ENCODE data around the gene FBXO27. TPM values are rescaled to one million over a fixed set of nuclear protein-coding genes. Genes with fewer than 3 reads are reported as not detected.

Gene FBXO27
- total and polyA plus RNA-seq, 4 donors: 2.1 to 5.0 (median 3.7) TPM

- Histone ChIP-seq H3K36me3 (ENCODE audit: control insufficient read depth in 4 of 4, insufficient read depth in 3 of 4, low read depth in 1 of 4, low read length in 3 of 4) (no peaks in the 10 kb centered on the region), H3K9me3 (ENCODE audit: control insufficient read depth in 4 of 4, low read length in 3 of 4) (no peaks in the 10 kb centered on the region), H3K4me3 (ENCODE audit: low read depth in 1 of 3, low read length in 3 of 3) (no peak overlapping the region), H3K27me3 (ENCODE audit: control insufficient read depth in 4 of 4, insufficient read depth in 4 of 4, low read length in 3 of 4) (no peaks in the 10 kb centered on the region), H3K4me1 (ENCODE audit: control insufficient read depth in 4 of 4, insufficient read depth in 4 of 4, low read length in 3 of 4) (no peaks in the 10 kb centered on the region), H3K27ac (ENCODE audit: low read depth in 1 of 2, low read length in 2 of 2) (no peak overlapping the region), H3K9ac (ENCODE audit: low read depth in 1 of 2, low read length in 2 of 2) (no peak overlapping the region)
- no peak for DNase-seq (ENCODE audit: low spot score)
- TF ChIP-seq JUND (IDR thresholded peaks at IDR 0.05) (no peak), FOXA1 (IDR thresholded peaks at IDR 0.05) (no peak), RAD21 (IDR thresholded peaks at IDR 0.05) (no peak), SP1 (IDR thresholded peaks at IDR 0.05) (no peak), TAF1 (conservative IDR thresholded peaks at IDR 0.05) (no peak), EGR1 (IDR thresholded peaks at IDR 0.05; ENCODE audit: low read depth in 2 of 2) (no peak), MAX (IDR thresholded peaks at IDR 0.05) (no peak), HNF4G (IDR thresholded peaks at IDR 0.05) (no peak), RXRA (IDR thresholded peaks at IDR 0.05) (no peak), FOXA2 (IDR thresholded peaks at IDR 0.05) (no peak), GABPA (IDR thresholded peaks at IDR 0.05 in 1 of 2, conservative IDR thresholded peaks at IDR 0.05 in 1 of 2) (no peak)
- TF ChIP-seq, protein P1, sequence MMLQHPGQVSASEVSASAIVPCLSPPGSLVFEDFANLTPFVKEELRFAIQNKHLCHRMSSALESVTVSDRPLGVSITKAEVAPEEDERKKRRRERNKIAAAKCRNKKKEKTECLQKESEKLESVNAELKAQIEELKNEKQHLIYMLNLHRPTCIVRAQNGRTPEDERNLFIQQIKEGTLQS (IDR thresholded peaks at IDR 0.05): no peak
- WGBS: 65% methylated on average over 6 of the region's 6 CpGs
These were observed 13.2 kb upstream of the FBXO27 start for GRCh38 chr19:39045506-39045905.

DNA sequence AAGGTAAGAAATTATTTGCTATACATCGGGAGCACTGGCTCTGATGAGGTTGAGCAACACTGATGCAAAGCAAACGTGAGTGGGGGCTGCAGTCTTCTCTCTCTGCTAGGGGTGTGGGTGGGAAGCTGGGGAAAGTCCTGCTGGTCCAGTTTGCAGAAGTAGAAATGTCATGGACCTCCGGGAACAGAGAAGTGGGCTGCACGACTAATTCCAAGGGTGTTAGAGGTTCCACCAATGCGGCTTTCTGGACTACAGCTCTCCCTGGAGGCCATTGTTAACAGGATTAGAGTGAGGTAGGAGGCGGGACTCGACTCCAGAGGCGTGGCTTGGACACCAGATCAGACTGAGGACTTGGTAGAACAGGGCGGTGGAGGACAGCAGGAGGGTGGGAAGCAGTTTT, 5.7 kb upstream of the FBXO27 start:
- H3K36me3 ChIP-seq (ENCODE audit: control insufficient read depth in 4 of 4, insufficient read depth in 3 of 4, low read depth in 1 of 4, low read length in 3 of 4): no peaks in the 10 kb centered on the region
- WGBS: 9% methylated on average over 9 of the region's 9 CpGs
- H3K4me1 ChIP-seq (ENCODE audit: control insufficient read depth in 4 of 4, insufficient read depth in 4 of 4, low read length in 3 of 4): peaks cover 0 to 11% (median 7%) of the 10 kb centered on the region in 4 donors
- H3K27ac ChIP-seq (ENCODE audit: low read depth in 1 of 2, low read length in 2 of 2): no peak overlapping the region
- no peaks in the 10 kb centered on the region for H3K27me3 ChIP-seq (ENCODE audit: control insufficient read depth in 4 of 4, insufficient read depth in 4 of 4, low read length in 3 of 4)
- H3K9me3 ChIP-seq (ENCODE audit: control insufficient read depth in 4 of 4, low read length in 3 of 4): no peaks in the 10 kb centered on the region
- TF ChIP-seq TAF1 (conservative IDR thresholded peaks at IDR 0.05): no peak
- no peak for TF ChIP-seq ZBTB33 (IDR thresholded peaks at IDR 0.05)
- TF ChIP-seq RAD21 (IDR thresholded peaks at IDR 0.05): peak; percentile 74 to 77
- no peak for TF ChIP-seq HNF4A (conservative IDR thresholded peaks at IDR 0.05)
- TF ChIP-seq YY1 (IDR thresholded peaks at IDR 0.05): peak; percentile 38
- TF ChIP-seq, protein P2, sequence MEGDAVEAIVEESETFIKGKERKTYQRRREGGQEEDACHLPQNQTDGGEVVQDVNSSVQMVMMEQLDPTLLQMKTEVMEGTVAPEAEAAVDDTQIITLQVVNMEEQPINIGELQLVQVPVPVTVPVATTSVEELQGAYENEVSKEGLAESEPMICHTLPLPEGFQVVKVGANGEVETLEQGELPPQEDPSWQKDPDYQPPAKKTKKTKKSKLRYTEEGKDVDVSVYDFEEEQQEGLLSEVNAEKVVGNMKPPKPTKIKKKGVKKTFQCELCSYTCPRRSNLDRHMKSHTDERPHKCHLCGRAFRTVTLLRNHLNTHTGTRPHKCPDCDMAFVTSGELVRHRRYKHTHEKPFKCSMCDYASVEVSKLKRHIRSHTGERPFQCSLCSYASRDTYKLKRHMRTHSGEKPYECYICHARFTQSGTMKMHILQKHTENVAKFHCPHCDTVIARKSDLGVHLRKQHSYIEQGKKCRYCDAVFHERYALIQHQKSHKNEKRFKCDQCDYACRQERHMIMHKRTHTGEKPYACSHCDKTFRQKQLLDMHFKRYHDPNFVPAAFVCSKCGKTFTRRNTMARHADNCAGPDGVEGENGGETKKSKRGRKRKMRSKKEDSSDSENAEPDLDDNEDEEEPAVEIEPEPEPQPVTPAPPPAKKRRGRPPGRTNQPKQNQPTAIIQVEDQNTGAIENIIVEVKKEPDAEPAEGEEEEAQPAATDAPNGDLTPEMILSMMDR (IDR thresholded peaks at IDR 0.05; ENCODE audit: low read depth, low read length, missing input control): peak; percentile 37
- no peak for TF ChIP-seq RXRA (IDR thresholded peaks at IDR 0.05)
- peak; percentile 40 for DNase-seq (ENCODE audit: low spot score)
- H3K4me3 ChIP-seq (ENCODE audit: low read depth in 1 of 3, low read length in 3 of 3): no peak overlapping the region
- no peak overlapping the region for H3K9ac ChIP-seq (ENCODE audit: low read depth in 1 of 2, low read length in 2 of 2)

DNA sequence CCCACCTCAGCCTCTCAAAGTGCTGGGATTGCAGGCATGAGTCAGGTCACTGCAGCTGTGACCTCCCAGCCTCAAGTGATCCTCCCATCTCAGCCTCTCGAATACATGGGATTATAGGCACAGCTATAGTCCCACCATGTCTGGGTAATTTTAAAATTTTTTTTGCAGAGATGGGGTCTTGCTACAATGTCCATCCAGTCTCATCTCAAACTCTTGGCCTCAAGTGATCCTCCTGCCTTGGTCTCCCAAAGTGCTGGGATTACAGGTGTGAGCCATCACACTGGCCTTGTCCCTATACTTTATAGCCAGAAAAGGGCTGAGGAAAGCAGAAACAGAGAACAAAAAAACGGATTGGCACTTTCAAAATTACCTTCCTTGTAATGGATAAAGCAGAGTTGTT, 4.8 kb upstream of the FBXO27 start:
- Histone ChIP-seq H3K4me3 (ENCODE audit: low read depth in 1 of 3, low read length in 3 of 3) (no peak overlapping the region), H3K9me3 (ENCODE audit: control insufficient read depth in 4 of 4, low read length in 3 of 4) (no peaks in the 10 kb centered on the region), H3K4me1 (ENCODE audit: control insufficient read depth in 4 of 4, insufficient read depth in 4 of 4, low read length in 3 of 4) (peaks cover 0 to 20% (median 11%) of the 10 kb centered on the region in 4 donors), H3K36me3 (ENCODE audit: control insufficient read depth in 4 of 4, insufficient read depth in 3 of 4, low read depth in 1 of 4, low read length in 3 of 4) (no peaks in the 10 kb centered on the region), H3K9ac (ENCODE audit: low read depth in 1 of 2, low read length in 2 of 2) (no peak overlapping the region), H3K27me3 (ENCODE audit: control insufficient read depth in 4 of 4, insufficient read depth in 4 of 4, low read length in 3 of 4) (no peaks in the 10 kb centered on the region), H3K27ac (ENCODE audit: low read depth in 1 of 2, low read length in 2 of 2) (no peak overlapping the region)
- WGBS: 54% methylated on average over 2 of the region's 2 CpGs
- DNase-seq (ENCODE audit: low spot score): no peak
- TF ChIP-seq FOXA2 (IDR thresholded peaks at IDR 0.05) (no peak), RAD21 (IDR thresholded peaks at IDR 0.05) (no peak), RXRA (IDR thresholded peaks at IDR 0.05) (no peak), NR2F2 (IDR thresholded peaks at IDR 0.05) (no peak), HNF4G (IDR thresholded peaks at IDR 0.05) (no peak), SP1 (IDR thresholded peaks at IDR 0.05) (no peak), HNF4A (conservative IDR thresholded peaks at IDR 0.05) (no peak), TAF1 (conservative IDR thresholded peaks at IDR 0.05) (no peak), EGR1 (IDR thresholded peaks at IDR 0.05; ENCODE audit: low read depth in 2 of 2) (no peak), JUND (IDR thresholded peaks at IDR 0.05) (no peak), GABPA (IDR thresholded peaks at IDR 0.05 in 1 of 2, conservative IDR thresholded peaks at IDR 0.05 in 1 of 2) (no peak), MAX (IDR thresholded peaks at IDR 0.05) (no peak), FOXA1 (IDR thresholded peaks at IDR 0.05) (no peak), YY1 (IDR thresholded peaks at IDR 0.05) (no peak)
- TF ChIP-seq, protein P2 (IDR thresholded peaks at IDR 0.05; ENCODE audit: low read depth, low read length, missing input control): no peak
